ENCODE data around the gene SULT2A1.

SULT2A1 gene

DNA sequence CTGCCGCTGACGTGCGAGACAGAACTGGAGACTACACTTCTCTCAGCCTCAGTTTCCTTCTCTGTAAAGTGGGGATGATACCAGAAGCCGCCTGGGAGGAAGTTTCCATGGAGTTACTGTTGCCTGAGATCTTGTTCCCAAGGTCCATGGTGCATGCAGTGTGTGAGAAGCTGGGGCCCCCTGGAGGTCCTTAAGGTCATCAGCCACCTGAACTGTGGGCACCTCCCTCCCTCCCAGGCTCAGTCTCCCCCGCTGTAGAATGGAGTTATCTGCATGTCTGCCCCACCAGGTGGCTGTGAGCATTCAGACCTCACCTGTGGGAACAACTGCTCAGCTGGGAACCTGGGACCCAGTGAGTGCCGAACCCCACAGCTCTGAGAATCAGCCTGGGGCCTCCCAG is 61.7 kb downstream of the SULT2A1 start:
- H3K27me3 ChIP-seq (ENCODE audit: low read length): no peaks in the 10 kb centered on the region
- H3K9ac ChIP-seq (ENCODE audit: low read length): no peak overlapping the region
- H3K9me3 ChIP-seq (ENCODE audit: insufficient read depth, low read length): no peaks in the 10 kb centered on the region
- no peak overlapping the region for H3K4me3 ChIP-seq (ENCODE audit: insufficient read depth, low read length, poor library complexity, severe bottlenecking)
- H3K36me3 ChIP-seq (ENCODE audit: low read length): no peaks in the 10 kb centered on the region
- H2AFZ ChIP-seq (ENCODE audit: low read depth, low read length, severe bottlenecking): no peak overlapping the region
- no peak overlapping the region for H3K27ac ChIP-seq (ENCODE audit: low read depth, low read length)
- no peaks in the 10 kb centered on the region for H4K20me1 ChIP-seq (ENCODE audit: low read depth, low read length)
- no peaks in the 10 kb centered on the region for H3F3A ChIP-seq (ENCODE audit: insufficient read depth)
- H3K4me2 ChIP-seq (ENCODE audit: low read depth, low read length, poor library complexity, severe bottlenecking): no peak overlapping the region
- no peaks in the 10 kb centered on the region for H3K79me2 ChIP-seq (ENCODE audit: insufficient read depth, low read length)
- H3K9me2 ChIP-seq (replicated peaks; ENCODE audit: insufficient read depth, low read length): no peaks in the 10 kb centered on the region
- TF ChIP-seq EZH2phosphoT487 (conservative IDR thresholded peaks at IDR 0.05; ENCODE audit: low read length): no peak
- TF ChIP-seq, protein P1, sequence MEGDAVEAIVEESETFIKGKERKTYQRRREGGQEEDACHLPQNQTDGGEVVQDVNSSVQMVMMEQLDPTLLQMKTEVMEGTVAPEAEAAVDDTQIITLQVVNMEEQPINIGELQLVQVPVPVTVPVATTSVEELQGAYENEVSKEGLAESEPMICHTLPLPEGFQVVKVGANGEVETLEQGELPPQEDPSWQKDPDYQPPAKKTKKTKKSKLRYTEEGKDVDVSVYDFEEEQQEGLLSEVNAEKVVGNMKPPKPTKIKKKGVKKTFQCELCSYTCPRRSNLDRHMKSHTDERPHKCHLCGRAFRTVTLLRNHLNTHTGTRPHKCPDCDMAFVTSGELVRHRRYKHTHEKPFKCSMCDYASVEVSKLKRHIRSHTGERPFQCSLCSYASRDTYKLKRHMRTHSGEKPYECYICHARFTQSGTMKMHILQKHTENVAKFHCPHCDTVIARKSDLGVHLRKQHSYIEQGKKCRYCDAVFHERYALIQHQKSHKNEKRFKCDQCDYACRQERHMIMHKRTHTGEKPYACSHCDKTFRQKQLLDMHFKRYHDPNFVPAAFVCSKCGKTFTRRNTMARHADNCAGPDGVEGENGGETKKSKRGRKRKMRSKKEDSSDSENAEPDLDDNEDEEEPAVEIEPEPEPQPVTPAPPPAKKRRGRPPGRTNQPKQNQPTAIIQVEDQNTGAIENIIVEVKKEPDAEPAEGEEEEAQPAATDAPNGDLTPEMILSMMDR (IDR thresholded peaks at IDR 0.05; ENCODE audit: insufficient read depth, low read length, poor library complexity, severe bottlenecking): no peak

DNA sequence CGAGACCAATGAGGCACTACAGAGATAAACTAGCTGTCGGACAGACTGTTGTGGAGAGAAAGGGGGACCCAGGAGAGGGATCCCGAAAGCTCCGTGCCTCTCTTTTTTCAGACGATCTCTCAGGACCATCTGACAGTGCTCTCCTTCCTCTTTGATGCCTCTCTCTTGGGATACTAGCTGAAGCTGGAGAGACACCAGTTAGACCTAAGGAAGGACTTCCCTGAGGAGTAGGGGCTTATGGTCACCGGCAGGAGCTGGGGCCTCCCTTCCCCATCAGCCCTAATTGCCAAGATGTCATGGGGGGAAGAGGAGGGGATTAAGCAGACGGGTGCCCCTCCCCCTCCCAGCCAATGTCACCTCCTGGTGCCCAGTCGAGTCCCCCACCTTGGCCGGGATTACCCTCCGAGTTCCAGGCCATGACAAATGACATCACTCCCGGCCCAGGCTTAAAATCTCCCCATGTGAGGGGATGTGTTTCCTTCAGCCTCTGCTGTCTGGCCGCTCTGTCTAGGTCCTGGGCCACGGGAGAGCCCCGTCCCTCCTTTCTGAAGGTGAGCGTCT is 64.6 kb downstream of the SULT2A1 start, which contains the start of gene CRX:
Gene CRX, plus strand, starts transcription at position 478 of the 561 bp plus-strand sequence. CDS start 12,507 bp downstream, outside the sequence.
- TF ChIP-seq, protein P1 (IDR thresholded peaks at IDR 0.05; ENCODE audit: insufficient read depth, low read length, poor library complexity, severe bottlenecking): no peak
- no peak for TF ChIP-seq EZH2phosphoT487 (conservative IDR thresholded peaks at IDR 0.05; ENCODE audit: low read length)
- H3K27me3 ChIP-seq (ENCODE audit: low read length): no peaks in the 10 kb centered on the region

More for the DNA sequence above, 64.6 kb downstream of the SULT2A1 start, which contains the start of gene CRX:
- H3F3A ChIP-seq (ENCODE audit: insufficient read depth): no peaks in the 10 kb centered on the region
- no peaks in the 10 kb centered on the region for H3K9me2 ChIP-seq (replicated peaks; ENCODE audit: insufficient read depth, low read length)
- H3K36me3 ChIP-seq (ENCODE audit: low read length): no peaks in the 10 kb centered on the region
- no peaks in the 10 kb centered on the region for H4K20me1 ChIP-seq (ENCODE audit: low read depth, low read length)
- no peak within 1 kb of the TSS for H2AFZ ChIP-seq (ENCODE audit: low read depth, low read length, severe bottlenecking)
- H3K9ac ChIP-seq (ENCODE audit: low read length): no peak within 1 kb of the TSS
- H3K9me3 ChIP-seq (ENCODE audit: insufficient read depth, low read length): no peaks in the 10 kb centered on the region
- H3K4me2 ChIP-seq (ENCODE audit: low read depth, low read length, poor library complexity, severe bottlenecking): no peak within 1 kb of the TSS
- H3K27ac ChIP-seq (ENCODE audit: low read depth, low read length): no peak within 1 kb of the TSS
- no peaks in the 10 kb centered on the region for H3K79me2 ChIP-seq (ENCODE audit: insufficient read depth, low read length)
- no peak within 1 kb of the TSS for H3K4me3 ChIP-seq (ENCODE audit: insufficient read depth, low read length, poor library complexity, severe bottlenecking)

All from SU-DHL-6 (cell line).